OCI-LY1 (cell line): ENCODE results near the gene HPCAL4.

Experiments
- H2AFZ ChIP-seq: fragments of 200-600 bp; sonication (generic), shearing (Covaris generic); 2 replicates; pipeline ENCODE4 v1.6.0; 2014; ENCODE audit warnings: antibody characterized with exemption, mild to moderate bottlenecking, low read length
- H3F3A ChIP-seq: fragments of 200-600 bp; sonication (generic), shearing (Covaris generic); 2 replicates; pipeline ENCODE4 v1.6.0; 2014; ENCODE audit warnings: mild to moderate bottlenecking, antibody characterized with exemption, low read length, moderate library complexity; ENCODE audit not compliant: insufficient read depth
- H3K27ac ChIP-seq: fragments of 200-600 bp; sonication (generic); 2 replicates; pipeline ENCODE4 v1.5.1; 2014; ENCODE audit warnings: low read length, mixed run types, mild to moderate bottlenecking, low read depth; ENCODE audit not compliant: poor library complexity, severe bottlenecking
- H3K27me3 ChIP-seq: fragments of 200-600 bp; sonication (generic); 2 replicates; pipeline ENCODE4 v1.6.0; 2014; ENCODE audit warnings: antibody characterized with exemption, mild to moderate bottlenecking, low read length, moderate library complexity; ENCODE audit not compliant: insufficient read depth
- H3K36me3 ChIP-seq: fragments of 200-600 bp; sonication (generic); 2 replicates; pipeline ENCODE4 v1.6.1; 2014; ENCODE audit warnings: mild to moderate bottlenecking, antibody characterized with exemption, low read length, moderate library complexity, mixed read lengths; ENCODE audit not compliant: insufficient read depth
- H3K4me1 ChIP-seq: fragments of 200-600 bp; sonication (generic); 2 replicates; pipeline ENCODE4 v1.5.1; 2014; ENCODE audit warnings: mild to moderate bottlenecking, low read length, moderate library complexity; ENCODE audit not compliant: insufficient read depth, severe bottlenecking
- H3K4me2 ChIP-seq: fragments of 200-600 bp; sonication (generic), shearing (Covaris generic); 2 replicates; pipeline ENCODE4 v1.6.1; 2014; ENCODE audit warnings: low read length
- H3K4me3 ChIP-seq: fragments of 200-600 bp; sonication (generic); 2 replicates; pipeline ENCODE4 v1.5.1; 2014; ENCODE audit warnings: low read length, low read depth, mild to moderate bottlenecking, mixed read lengths; ENCODE audit not compliant: poor library complexity, severe bottlenecking
- H3K79me2 ChIP-seq: fragments of 200-600 bp; shearing (Covaris generic); 2 replicates; pipeline ENCODE4 v1.6.1; 2016; ENCODE audit warnings: mixed run types, low read length, mixed read lengths; ENCODE audit not compliant: insufficient read depth
- H3K9ac ChIP-seq: fragments of 200-600 bp; sonication (generic), shearing (Covaris generic); 2 replicates; pipeline ENCODE4 v1.6.1; 2014; ENCODE audit warnings: mild to moderate bottlenecking, low read length, mixed read lengths
- H3K9me2 ChIP-seq: fragments of 200-600 bp; sonication (generic), shearing (Covaris generic); 2 replicates; pipeline ENCODE4 v1.6.1; 2014; ENCODE audit warnings: low read depth, mild to moderate bottlenecking, low read length, mixed read lengths
- H3K9me3 ChIP-seq: fragments of 200-600 bp; shearing (Covaris generic); 2 replicates; pipeline ENCODE4 v1.6.1; 2014; ENCODE audit warnings: low read length, mixed read lengths
- H4K20me1 ChIP-seq: fragments of 200-600 bp; sonication (generic), shearing (Covaris generic); 2 replicates; pipeline ENCODE4 v1.6.0; 2016; ENCODE audit warnings: mild to moderate bottlenecking, low read length; ENCODE audit not compliant: insufficient read depth
- CTCF ChIP-seq: fragments of 200-600 bp; sonication (generic), shearing (Covaris generic); IDR thresholded peaks from 2 replicates; pipeline ENCODE4 v1.5.1; 2017; ENCODE audit warnings: mild to moderate bottlenecking, antibody characterized with exemption, low read length, moderate library complexity, mixed read lengths
- EZH2 ChIP-seq: fragments of 200-600 bp; sonication (generic), shearing (Covaris generic); IDR thresholded peaks from 2 replicates; pipeline ENCODE4 v1.8.0; 2017; ENCODE audit warnings: borderline replicate concordance, mixed run types, mild to moderate bottlenecking, antibody characterized with exemption, low read length, moderate library complexity, mixed read lengths

The HPCAL4 gene

GRCh38 chr1:39691383-39692151 is at the start of gene HPCAL4:
Gene HPCAL4 (minus strand): TSS chr1:39691433. CDS start chr1:39684603, 6,830 bp downstream.
- Histone ChIP-seq H3K9ac (no peak within 1 kb of the TSS), H3K4me3 (peak within 1 kb of the TSS; percentile 53)
- TF ChIP-seq CTCF (no peak), EZH2 (no peak)

GRCh38 chr1:39738622-39739366 is 47.6 kb upstream of the HPCAL4 start, which contains the start of gene PPIE:
Gene PPIE (plus strand): TSS chr1:39738882. CDS start chr1:39738901, 19 bp downstream.
- no peaks in the 10 kb centered on the region for H3K9me2 ChIP-seq
- H3K4me1 ChIP-seq = peaks cover 26% of the 10 kb centered on the region
- H2AFZ ChIP-seq = peak within 1 kb of the TSS; percentile 83; the same call in 1 of the 2 replicates
- TF ChIP-seq CTCF (no peak), EZH2 (no peak)
- peak within 1 kb of the TSS; percentile 86 for H3K4me3 ChIP-seq
- peaks cover 40% of the 10 kb centered on the region for H3K36me3 ChIP-seq
- H3K27ac ChIP-seq = no peak within 1 kb of the TSS
- no peaks in the 10 kb centered on the region for H3K79me2 ChIP-seq
- no peaks in the 10 kb centered on the region for H3K27me3 ChIP-seq
- no peaks in the 10 kb centered on the region for H3K9me3 ChIP-seq
- peak within 1 kb of the TSS; percentile 83 for H3K9ac ChIP-seq
- no peaks in the 10 kb centered on the region for H3F3A ChIP-seq
- H3K4me2 ChIP-seq = peak within 1 kb of the TSS; percentile 94
- H4K20me1 ChIP-seq = no peaks in the 10 kb centered on the region

More at GRCh38 chr1:39691383-39692151, at the start of gene HPCAL4:
- Histone ChIP-seq H3K4me2 (peak within 1 kb of the TSS; percentile 69), H3K36me3 (no peaks in the 10 kb centered on the region), H3K27ac (no peak within 1 kb of the TSS), H3K27me3 (no peaks in the 10 kb centered on the region), H4K20me1 (no peaks in the 10 kb centered on the region), H3K79me2 (no peaks in the 10 kb centered on the region), H3K9me2 (no peaks in the 10 kb centered on the region), H3K4me1 (peaks cover 5% of the 10 kb centered on the region), H2AFZ (no peak within 1 kb of the TSS), H3F3A (no peaks in the 10 kb centered on the region), H3K9me3 (no peaks in the 10 kb centered on the region)

GRCh38 chr1:39737546-39738169 is 46.4 kb upstream of the HPCAL4 start:
- Histone ChIP-seq H3K4me2 (no peak overlapping the region), H3K79me2 (no peaks in the 10 kb centered on the region), H3K9me3 (no peaks in the 10 kb centered on the region), H3K27me3 (no peaks in the 10 kb centered on the region), H2AFZ (0 out of 2 replicates have a peak overlapping the region, but pooled peaks have one; percentile 44), H3K9ac (no peak overlapping the region), H3K27ac (no peak overlapping the region), H4K20me1 (no peaks in the 10 kb centered on the region), H3K4me3 (no peak overlapping the region), H3K4me1 (peaks cover 30% of the 10 kb centered on the region), H3K9me2 (no peaks in the 10 kb centered on the region), H3K36me3 (peaks cover 28% of the 10 kb centered on the region), H3F3A (no peaks in the 10 kb centered on the region)
- TF ChIP-seq CTCF (no peak), EZH2 (no peak)
